Thyroid gland (tissue), 4 donors: ENCODE measurements around the gene CDK10. TPM values are rescaled to one million over a fixed set of nuclear protein-coding genes. Genes with fewer than 3 reads are reported as not detected.
A peak's percentile ranks its signal among the peaks of the same experiment; 100 is the strongest.

Experiments
- DNase-seq, 2 donors: peaks; one replicate each; pipeline ENCODE4 v3.0.0-alpha.2; 2019
- H3K27ac ChIP-seq, 3 donors: fragments of 200-600 bp; sonication (generic); 1 replicate in 2 of 3; 2 replicates in 1 of 3; pipeline ENCODE4 v1.5.1; 2016 to 2019; ENCODE audit warnings: mild to moderate bottlenecking in 1 of 3, moderate library complexity in 1 of 3
- H3K27me3 ChIP-seq: fragments of 200-600 bp; sonication (generic); one replicate; pipeline ENCODE4 v1.5.1; 2019
- H3K36me3 ChIP-seq, 2 donors: fragments of 200-600 bp; sonication (generic); one replicate each; pipeline ENCODE4 v1.5.1; 2016 to 2019
- H3K4me1 ChIP-seq, 2 donors: fragments of 200-600 bp; sonication (generic); one replicate each; pipeline ENCODE4 v1.5.1; 2017 to 2019
- H3K4me3 ChIP-seq, 3 donors: fragments of 200-600 bp; sonication (generic); replicated peaks in 1 of 3; 1 replicate in 2 of 3; 2 replicates in 1 of 3; pipeline ENCODE4 v1.5.1; 2016; ENCODE audit warnings: mild to moderate bottlenecking in 1 of 3
- H3K9me3 ChIP-seq: fragments of 200-600 bp; sonication (generic); one replicate; pipeline ENCODE4 v1.5.1; 2017
- POLR2A ChIP-seq, 2 donors: fragments of 450-650 bp; IDR thresholded peaks; one replicate each; pipeline ENCODE4 v1.6.1; 2017; ENCODE audit warnings: antibody characterized with exemption in 2 of 2, mild to moderate bottlenecking in 2 of 2, moderate library complexity in 1 of 2
- WGBS, 2 donors: methylation state at CpG; one replicate each; pipeline ENCODE4 v1.1.5; 2017; 5-methylcytosine and 5-hydroxymethylcytosine counted together
- intact Hi-C: fragments of 100-400 bp; cut with DNase I; formaldehyde crosslinking; loops from one replicate; pipeline ENCODE4 v1.15.1; 2023
- total RNA-seq, 4 donors: library from RNA; depleted of rRNA; stranded (reverse); fragments of >200 nt; gene quantifications; one replicate each; pipeline ENCODE4 v1.2.3, GENCODE V29; 2016
- TF ChIP-seq, protein P1 (sequence below), 6 experiments: fragments of 200-600 bp in 3 of 6; fragments of 450-650 bp in 3 of 6; sonication (generic) in 3 of 6; IDR thresholded peaks; one replicate each; pipeline ENCODE4 v1.5.1; 2016 to 2019; ENCODE audit warnings: antibody characterized with exemption in 6 of 6, mild to moderate bottlenecking in 2 of 6, inconsistent platforms in 1 of 6, moderate library complexity in 1 of 6

CDK10 gene
- total RNA-seq, 4 donors from 2014 or later = 88.7 to 109 (median 91.3) TPM

- intact Hi-C loops = no loop called here
- H3K4me3 ChIP-seq = no peak overlapping the region
- no peak for TF ChIP-seq POLR2A (IDR thresholded peaks at IDR 0.05)
- TF ChIP-seq, protein P1, sequence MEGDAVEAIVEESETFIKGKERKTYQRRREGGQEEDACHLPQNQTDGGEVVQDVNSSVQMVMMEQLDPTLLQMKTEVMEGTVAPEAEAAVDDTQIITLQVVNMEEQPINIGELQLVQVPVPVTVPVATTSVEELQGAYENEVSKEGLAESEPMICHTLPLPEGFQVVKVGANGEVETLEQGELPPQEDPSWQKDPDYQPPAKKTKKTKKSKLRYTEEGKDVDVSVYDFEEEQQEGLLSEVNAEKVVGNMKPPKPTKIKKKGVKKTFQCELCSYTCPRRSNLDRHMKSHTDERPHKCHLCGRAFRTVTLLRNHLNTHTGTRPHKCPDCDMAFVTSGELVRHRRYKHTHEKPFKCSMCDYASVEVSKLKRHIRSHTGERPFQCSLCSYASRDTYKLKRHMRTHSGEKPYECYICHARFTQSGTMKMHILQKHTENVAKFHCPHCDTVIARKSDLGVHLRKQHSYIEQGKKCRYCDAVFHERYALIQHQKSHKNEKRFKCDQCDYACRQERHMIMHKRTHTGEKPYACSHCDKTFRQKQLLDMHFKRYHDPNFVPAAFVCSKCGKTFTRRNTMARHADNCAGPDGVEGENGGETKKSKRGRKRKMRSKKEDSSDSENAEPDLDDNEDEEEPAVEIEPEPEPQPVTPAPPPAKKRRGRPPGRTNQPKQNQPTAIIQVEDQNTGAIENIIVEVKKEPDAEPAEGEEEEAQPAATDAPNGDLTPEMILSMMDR (IDR thresholded peaks at IDR 0.05) = no peak
- peaks cover 4 to 7% of the 10 kb centered on the region in 2 donors for H3K4me1 ChIP-seq
- DNase-seq = no peak
- H3K9me3 ChIP-seq = no peaks in the 10 kb centered on the region
- H3K36me3 ChIP-seq = no peaks in the 10 kb centered on the region
- WGBS, 2 donors = 82 to 92% methylated on average over 16 of the region's 16 CpGs
- H3K27me3 ChIP-seq = no peaks in the 10 kb centered on the region
- H3K27ac ChIP-seq = peak overlapping the region in 1 of 3 donors; percentile 28
Observed at GRCh38 chr16:89672177-89672941, 14.1 kb upstream of the CDK10 start.

GRCh38 chr16:89678258-89678657, 8.2 kb upstream of the CDK10 start:
- no peaks in the 10 kb centered on the region for H3K9me3 ChIP-seq
- no peaks in the 10 kb centered on the region for H3K36me3 ChIP-seq
- DNase-seq = no peak
- H3K27me3 ChIP-seq = no peaks in the 10 kb centered on the region
- intact Hi-C loops = no loop called here
- no peaks in the 10 kb centered on the region for H3K4me1 ChIP-seq
- 93 to 96% methylated on average over 2 of the region's 2 CpGs for WGBS, 2 donors
- no peak overlapping the region for H3K4me3 ChIP-seq
- no peak overlapping the region for H3K27ac ChIP-seq
- no peak for TF ChIP-seq POLR2A (IDR thresholded peaks at IDR 0.05)
- TF ChIP-seq, protein P1 (IDR thresholded peaks at IDR 0.05) = no peak

GRCh38 chr16:89685916-89686315, 573 bp upstream of the CDK10 start:
- no peak for DNase-seq
- H3K36me3 ChIP-seq = peaks cover 0 to 5% of the 10 kb centered on the region in 2 donors
- H3K27ac ChIP-seq = no peak overlapping the region
- peak overlapping the region in 1 of 3 donors; percentile 59 for H3K4me3 ChIP-seq
- intact Hi-C loops = no loop called here
- no peaks in the 10 kb centered on the region for H3K9me3 ChIP-seq
- 71 to 86% methylated on average over 1 of the region's 1 CpG for WGBS, 2 donors
- no peak for TF ChIP-seq POLR2A (IDR thresholded peaks at IDR 0.05)
- TF ChIP-seq, protein P1 (IDR thresholded peaks at IDR 0.05) = no peak
- H3K4me1 ChIP-seq = peaks cover 8 to 11% of the 10 kb centered on the region in 2 donors
- no peaks in the 10 kb centered on the region for H3K27me3 ChIP-seq

DNA sequence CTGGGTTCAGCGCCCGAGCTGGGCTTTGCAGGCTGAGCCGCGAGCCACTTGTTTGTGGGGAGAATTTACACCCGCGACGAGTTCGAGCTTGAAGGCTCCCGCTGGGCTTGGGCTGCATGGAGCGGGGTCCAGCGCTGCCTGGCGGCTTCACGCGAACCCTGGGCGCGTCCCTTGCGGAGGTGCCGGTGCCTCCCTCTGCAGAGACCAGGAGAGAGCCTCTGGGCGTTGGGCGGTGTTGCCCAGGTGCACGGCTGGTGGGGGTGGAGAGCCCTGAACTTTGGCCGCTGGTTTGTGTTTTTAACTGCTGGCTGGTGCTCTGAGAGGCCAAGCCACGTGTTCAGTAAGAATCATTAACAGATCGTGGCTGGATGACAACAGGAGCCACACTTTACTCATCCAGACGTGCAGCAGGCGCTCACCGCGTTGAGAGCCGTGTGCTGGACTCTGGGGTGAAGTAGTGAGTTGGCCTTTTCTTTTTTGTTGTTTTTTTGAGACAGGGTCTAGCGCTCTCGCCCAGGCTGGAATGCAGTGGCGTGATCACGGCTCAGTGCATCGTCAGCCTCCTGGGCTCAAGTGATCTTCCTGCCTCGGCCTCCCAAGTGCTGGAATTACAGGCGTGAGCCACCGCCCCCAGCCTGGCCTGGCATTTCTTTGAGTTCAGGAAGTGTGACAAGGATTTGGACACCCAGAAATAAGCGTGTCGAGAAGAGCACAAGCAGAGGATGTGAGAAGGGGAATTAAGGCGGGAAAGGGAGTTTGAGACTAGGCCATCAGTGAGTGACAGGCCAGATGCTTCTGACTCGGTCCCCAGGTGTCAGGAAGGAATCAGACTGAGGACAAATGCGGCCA, 827 bp downstream of the CDK10 start:
- DNase-seq = peak; percentile 80 to 82
- peak in 1 of 2 donors; percentile 31 for TF ChIP-seq POLR2A (IDR thresholded peaks at IDR 0.05)
- TF ChIP-seq, protein P1 (IDR thresholded peaks at IDR 0.05) = no peak
- intact Hi-C loops = no loop called here
- WGBS, 2 donors = 10 to 17% methylated on average over 22 to 28 of the region's 42 CpGs
- Histone ChIP-seq H3K27ac (peak overlapping the region; percentile 78 to 84 (median 83)), H3K4me3 (peak overlapping the region; percentile 59 to 77 (median 63)), H3K9me3 (no peaks in the 10 kb centered on the region), H3K36me3 (peaks cover 11 to 16% of the 10 kb centered on the region in 2 donors), H3K4me1 (peaks cover 8 to 11% of the 10 kb centered on the region in 2 donors), H3K27me3 (no peaks in the 10 kb centered on the region)
